T-helper 2 cell treated with Interferon-gamma antibody and Interleukin-4, amounts not matched to agents 5 μg/mL and 100 μg/mL, for 36 hours (primary cell): ENCODE results near the gene LINGO4.

Experiments used
- DNase-seq: peaks from one replicate; pipeline ENCODE4 v3.0.0; 2021; ENCODE audit warnings: low spot score
- H3K27ac Mint-ChIP-seq: one replicate; pipeline ENCODE4 v1.8.0; 2021; ENCODE audit warnings: mild to moderate bottlenecking, mixed read lengths
- H3K27me3 Mint-ChIP-seq: one replicate; pipeline ENCODE4 v1.8.0; 2021; ENCODE audit warnings: low read depth, mixed read lengths
- H3K36me3 Mint-ChIP-seq: one replicate; pipeline ENCODE4 v1.8.0; 2021; ENCODE audit warnings: low read depth, mixed read lengths
- H3K4me1 Mint-ChIP-seq: one replicate; pipeline ENCODE4 v1.8.0; 2021; ENCODE audit warnings: low read depth, mixed read lengths
- H3K4me3 Mint-ChIP-seq: one replicate; pipeline ENCODE4 v1.8.0; 2022; ENCODE audit warnings: mild to moderate bottlenecking, moderate library complexity, mixed read lengths
- H3K9me3 Mint-ChIP-seq: one replicate; pipeline ENCODE4 v1.8.0; 2021; ENCODE audit warnings: mixed read lengths

The LINGO4 gene

GRCh38 chr1:151814426-151814825, 9.2 kb upstream of the LINGO4 start:
- H3K9me3 Mint-ChIP-seq: no peaks in the 10 kb centered on the region
- peaks cover 15% of the 10 kb centered on the region for H3K4me1 Mint-ChIP-seq
- DNase-seq: no peak
- no peaks in the 10 kb centered on the region for H3K36me3 Mint-ChIP-seq
- no peak overlapping the region for H3K27ac Mint-ChIP-seq
- no peaks in the 10 kb centered on the region for H3K27me3 Mint-ChIP-seq
- H3K4me3 Mint-ChIP-seq: no peak overlapping the region

GRCh38 chr1:151813271-151813977, 8.2 kb upstream of the LINGO4 start:
- no peak overlapping the region for H3K27ac Mint-ChIP-seq
- H3K4me1 Mint-ChIP-seq: peaks cover 15% of the 10 kb centered on the region
- no peaks in the 10 kb centered on the region for H3K9me3 Mint-ChIP-seq

GRCh38 chr1:151811181-151811580, 6.0 kb upstream of the LINGO4 start:
- no peak overlapping the region for H3K27ac Mint-ChIP-seq
- H3K9me3 Mint-ChIP-seq: no peaks in the 10 kb centered on the region
- no peak overlapping the region for H3K4me3 Mint-ChIP-seq
- DNase-seq: no peak
- peaks cover 10% of the 10 kb centered on the region for H3K4me1 Mint-ChIP-seq
- H3K27me3 Mint-ChIP-seq: peaks cover 5% of the 10 kb centered on the region
- H3K36me3 Mint-ChIP-seq: no peaks in the 10 kb centered on the region

More at GRCh38 chr1:151813271-151813977, 8.2 kb upstream of the LINGO4 start:
- Mint-ChIP-seq H3K27me3 (no peaks in the 10 kb centered on the region), H3K4me3 (no peak overlapping the region), H3K36me3 (no peaks in the 10 kb centered on the region)
- DNase-seq: no peak

GRCh38 chr1:151809985-151810556, 4.9 kb upstream of the LINGO4 start:
- no peaks in the 10 kb centered on the region for H3K9me3 Mint-ChIP-seq
- H3K27ac Mint-ChIP-seq: no peak overlapping the region
- peaks cover 3% of the 10 kb centered on the region for H3K4me1 Mint-ChIP-seq

GRCh38 chr1:151809290-151809984, 4.2 kb upstream of the LINGO4 start:
- H3K4me1 Mint-ChIP-seq: peaks cover 3% of the 10 kb centered on the region
- H3K4me3 Mint-ChIP-seq: no peak overlapping the region
- no peak for DNase-seq
- H3K36me3 Mint-ChIP-seq: no peaks in the 10 kb centered on the region
- no peak overlapping the region for H3K27ac Mint-ChIP-seq
- peaks cover 5% of the 10 kb centered on the region for H3K27me3 Mint-ChIP-seq
- no peaks in the 10 kb centered on the region for H3K9me3 Mint-ChIP-seq

More at GRCh38 chr1:151809985-151810556, 4.9 kb upstream of the LINGO4 start:
- H3K4me3 Mint-ChIP-seq: no peak overlapping the region
- H3K36me3 Mint-ChIP-seq: no peaks in the 10 kb centered on the region
- DNase-seq: no peak
- H3K27me3 Mint-ChIP-seq: peaks cover 5% of the 10 kb centered on the region

GRCh38 chr1:151807766-151808165, 2.5 kb upstream of the LINGO4 start:
- Mint-ChIP-seq H3K27ac (no peak overlapping the region), H3K36me3 (no peaks in the 10 kb centered on the region), H3K4me1 (peaks cover 2% of the 10 kb centered on the region), H3K9me3 (no peaks in the 10 kb centered on the region), H3K27me3 (peaks cover 8% of the 10 kb centered on the region), H3K4me3 (no peak overlapping the region)
- no peak for DNase-seq

GRCh38 chr1:151807131-151807530, 1.9 kb upstream of the LINGO4 start:
- no peak for DNase-seq
- no peaks in the 10 kb centered on the region for H3K36me3 Mint-ChIP-seq
- no peaks in the 10 kb centered on the region for H3K4me1 Mint-ChIP-seq
- no peak overlapping the region for H3K27ac Mint-ChIP-seq
- H3K27me3 Mint-ChIP-seq: peaks cover 8% of the 10 kb centered on the region
- H3K4me3 Mint-ChIP-seq: no peak overlapping the region
- H3K9me3 Mint-ChIP-seq: no peaks in the 10 kb centered on the region

GRCh38 chr1:151806170-151806569, 951 bp upstream of the LINGO4 start:
- DNase-seq: no peak
- H3K27ac Mint-ChIP-seq: no peak overlapping the region
- H3K36me3 Mint-ChIP-seq: no peaks in the 10 kb centered on the region
- H3K27me3 Mint-ChIP-seq: peaks cover 8% of the 10 kb centered on the region
- H3K9me3 Mint-ChIP-seq: no peaks in the 10 kb centered on the region
- H3K4me1 Mint-ChIP-seq: no peaks in the 10 kb centered on the region
- H3K4me3 Mint-ChIP-seq: no peak overlapping the region

GRCh38 chr1:151803915-151804314, 1.3 kb downstream of the LINGO4 start:
- no peak overlapping the region for H3K27ac Mint-ChIP-seq
- H3K4me1 Mint-ChIP-seq: no peaks in the 10 kb centered on the region
- H3K4me3 Mint-ChIP-seq: no peak overlapping the region
- no peaks in the 10 kb centered on the region for H3K9me3 Mint-ChIP-seq
- H3K36me3 Mint-ChIP-seq: no peaks in the 10 kb centered on the region
- DNase-seq: no peak
- peaks cover 19% of the 10 kb centered on the region for H3K27me3 Mint-ChIP-seq

- DNase-seq: no peak
- Mint-ChIP-seq H3K4me3 (no peak overlapping the region), H3K9me3 (no peaks in the 10 kb centered on the region), H3K27ac (no peak overlapping the region), H3K36me3 (no peaks in the 10 kb centered on the region), H3K4me1 (no peaks in the 10 kb centered on the region), H3K27me3 (peaks cover 19% of the 10 kb centered on the region)
Observed at GRCh38 chr1:151803164-151803563, 2.1 kb downstream of the LINGO4 start.

GRCh38 chr1:151802372-151802771, 2.8 kb downstream of the LINGO4 start:
- Mint-ChIP-seq H3K27me3 (peaks cover 19% of the 10 kb centered on the region), H3K4me3 (no peak overlapping the region), H3K27ac (no peak overlapping the region), H3K9me3 (no peaks in the 10 kb centered on the region), H3K4me1 (no peaks in the 10 kb centered on the region), H3K36me3 (no peaks in the 10 kb centered on the region)
- DNase-seq: no peak

GRCh38 chr1:151801846-151802245, 3.4 kb downstream of the LINGO4 start:
- H3K9me3 Mint-ChIP-seq: no peaks in the 10 kb centered on the region

GRCh38 chr1:151801310-151801820, 3.9 kb downstream of the LINGO4 start:
- DNase-seq: no peak
- H3K36me3 Mint-ChIP-seq: no peaks in the 10 kb centered on the region
- H3K4me1 Mint-ChIP-seq: no peaks in the 10 kb centered on the region
- peaks cover 16% of the 10 kb centered on the region for H3K27me3 Mint-ChIP-seq
- no peak overlapping the region for H3K4me3 Mint-ChIP-seq
- H3K9me3 Mint-ChIP-seq: no peaks in the 10 kb centered on the region
- no peak overlapping the region for H3K27ac Mint-ChIP-seq

More at GRCh38 chr1:151801846-151802245, 3.4 kb downstream of the LINGO4 start:
- no peak for DNase-seq
- no peak overlapping the region for H3K27ac Mint-ChIP-seq
- H3K27me3 Mint-ChIP-seq: peaks cover 19% of the 10 kb centered on the region
- H3K4me1 Mint-ChIP-seq: no peaks in the 10 kb centered on the region
- H3K36me3 Mint-ChIP-seq: no peaks in the 10 kb centered on the region
- no peak overlapping the region for H3K4me3 Mint-ChIP-seq

GRCh38 chr1:151800830-151801229, 4.4 kb downstream of the LINGO4 start:
- H3K4me1 Mint-ChIP-seq: no peaks in the 10 kb centered on the region
- peaks cover 14% of the 10 kb centered on the region for H3K27me3 Mint-ChIP-seq
- no peak overlapping the region for H3K4me3 Mint-ChIP-seq
- H3K27ac Mint-ChIP-seq: no peak overlapping the region
- no peaks in the 10 kb centered on the region for H3K36me3 Mint-ChIP-seq
- H3K9me3 Mint-ChIP-seq: no peaks in the 10 kb centered on the region
- no peak for DNase-seq
